PC-3 (cell line): ENCODE measurements around the gene KDM4B. TPM values are rescaled to one million over a fixed set of nuclear protein-coding genes. Genes with fewer than 3 reads are reported as not detected.
A peak's percentile ranks its signal among the peaks of the same experiment; 100 is the strongest.

Experiments used
- ATAC-seq: fragments of 200-7000 bp; cut with Tn5 transposase; 2 replicates; pipeline ENCODE4 v1.9.1; 2020; ENCODE audit warnings: mild to moderate bottlenecking, moderate library complexity
- BruUV-seq: library from RNA; stranded (reverse); fragments of 400-500 nt; replicated peaks from 2 replicates; lab custom pipeline; 2021; lab: Mats Ljungman, UMichigan
- CTCF ChIA-PET: fragments of 300-600 bp; sonication (Branson Sonifier 250); formaldehyde crosslinking; loops from one replicate; lab custom pipeline; 2022; ENCODE audit warnings: antibody characterized with exemption; lab: Charles Lee
- POLR2A ChIA-PET: fragments of 300-600 bp; sonication (Branson Sonifier 250); formaldehyde crosslinking; loops from one replicate; lab custom pipeline; 2022; ENCODE audit warnings: antibody characterized with exemption; ENCODE audit not compliant: unreplicated experiment; lab: Charles Lee
- DNase-seq: peaks from one replicate; pipeline ENCODE4 v3.0.0-alpha.2; 2015
- H2AFZ ChIP-seq: fragments of 300-600 bp; sonication (generic); 2 replicates; pipeline ENCODE4 v1.6.0; 2016; ENCODE audit warnings: antibody characterized with exemption, low read length
- H3F3A ChIP-seq: fragments of 300-600 bp; sonication (generic); one replicate; pipeline ENCODE4 v1.6.0; 2017; ENCODE audit warnings: antibody characterized with exemption, low read length, control low read depth, mild to moderate bottlenecking; ENCODE audit not compliant: unreplicated experiment
- H3K27ac ChIP-seq: fragments of 300-600 bp; sonication (generic); 2 replicates; pipeline ENCODE4 v1.5.1; 2016; ENCODE audit warnings: mild to moderate bottlenecking, low read length
- H3K27me3 ChIP-seq: fragments of 300-600 bp; sonication (generic); 2 replicates; pipeline ENCODE4 v1.6.1; 2016; ENCODE audit warnings: low read length, mixed read lengths
- H3K36me3 ChIP-seq: fragments of 300-600 bp; sonication (generic); 2 replicates; pipeline ENCODE4 v1.6.1; 2016; ENCODE audit warnings: low read depth, mixed run types, low read length, mixed read lengths
- H3K4me1 ChIP-seq: fragments of 300-600 bp; sonication (generic); 2 replicates; pipeline ENCODE4 v1.5.1; 2016; ENCODE audit warnings: low read length; ENCODE audit not compliant: insufficient read depth
- H3K4me2 ChIP-seq: fragments of 300-600 bp; sonication (generic); 2 replicates; pipeline ENCODE4 v1.6.0; 2016; ENCODE audit warnings: low read length
- H3K4me3 ChIP-seq: fragments of 300-600 bp; sonication (generic); 2 replicates; pipeline ENCODE4 v1.5.1; 2016; ENCODE audit warnings: mild to moderate bottlenecking, low read length, mixed read lengths
- H3K79me2 ChIP-seq: fragments of 300-600 bp; sonication (generic); 2 replicates; pipeline ENCODE4 v1.6.1; 2017; ENCODE audit warnings: low read length, mixed read lengths
- H3K9ac ChIP-seq: fragments of 300-600 bp; sonication (generic); 2 replicates; pipeline ENCODE4 v1.6.0; 2016; ENCODE audit warnings: mild to moderate bottlenecking, low read length
- H3K9me2 ChIP-seq: fragments of 300-600 bp; sonication (generic); replicated peaks from 2 replicates; pipeline ENCODE4 v1.6.1; 2016; ENCODE audit warnings: mixed run types, low read length, mixed read lengths
- H3K9me3 ChIP-seq: fragments of 300-600 bp; sonication (generic); 2 replicates; pipeline ENCODE4 v1.6.1; 2016; ENCODE audit warnings: low read length, mixed read lengths
- H4K20me1 ChIP-seq: fragments of 300-600 bp; sonication (generic); 2 replicates; pipeline ENCODE4 v1.6.1; 2016; ENCODE audit warnings: low read length, mixed read lengths
- CTCF ChIP-seq: fragments of 300-600 bp; sonication (generic); conservative IDR thresholded peaks from 2 replicates; pipeline ENCODE4 v1.5.1; 2017; ENCODE audit warnings: antibody characterized with exemption, low read depth, mild to moderate bottlenecking, low read length
- EZH2 ChIP-seq: fragments of 300-600 bp; sonication (generic); IDR thresholded peaks from one replicate; pipeline ENCODE4 v1.6.1; 2017; ENCODE audit warnings: antibody characterized with exemption, mild to moderate bottlenecking, low read length; ENCODE audit not compliant: unreplicated experiment
- EZH2phosphoT487 ChIP-seq: fragments of 300-600 bp; sonication (generic); IDR thresholded peaks from 2 replicates; pipeline ENCODE4 v1.6.1; 2018; ENCODE audit warnings: mild to moderate bottlenecking, antibody characterized with exemption, low read length, borderline replicate concordance
- intact Hi-C: fragments of 100-400 bp; cut with micrococcal nuclease; formaldehyde crosslinking; loops from 2 replicates; pipeline ENCODE4 v1.9.0; 2023
- total RNA-seq: library from RNA; depleted of rRNA; stranded (reverse); fragments of >200 nt; gene quantifications from 2 replicates; pipeline ENCODE4 v1.2.3, GENCODE V29; 2014

Gene KDM4B
- total RNA-seq, 1 experiment from 2014 or later, result 19.8 TPM

- Histone ChIP-seq H2AFZ (no peak overlapping the region), H3K4me2 (no peak overlapping the region), H3K4me3 (no peak overlapping the region), H3K79me2 (no peaks in the 10 kb centered on the region), H3K9ac (no peak overlapping the region), H3K4me1 (peaks cover 11% of the 10 kb centered on the region), H4K20me1 (no peaks in the 10 kb centered on the region), H3F3A (no peaks in the 10 kb centered on the region), H3K27ac (no peak overlapping the region), H3K9me2 (no peaks in the 10 kb centered on the region), H3K9me3 (no peaks in the 10 kb centered on the region), H3K36me3 (peaks cover 7% of the 10 kb centered on the region; the same call in 1 of the 2 replicates), H3K27me3 (no peaks in the 10 kb centered on the region)
- intact Hi-C loops, result no loop called here
- DNase-seq, result peak; percentile 41
- TF ChIP-seq CTCF (no peak), EZH2 (no peak), EZH2phosphoT487 (no peak)
- ATAC-seq, result peak; percentile 70
- POLR2A ChIA-PET, result no interaction called here
- CTCF ChIA-PET, result no interaction called here
- no TSS peak for BruUV-seq
These were observed 88.9 kb downstream of the KDM4B start for GRCh38 chr19:5057860-5058259.

- Histone ChIP-seq H3K79me2 (no peaks in the 10 kb centered on the region), H3K36me3 (peaks cover 7% of the 10 kb centered on the region; the same call in 1 of the 2 replicates), H3K27me3 (no peaks in the 10 kb centered on the region), H3K4me2 (no peak overlapping the region), H3K4me1 (peaks cover 11% of the 10 kb centered on the region), H3K9me3 (no peaks in the 10 kb centered on the region), H4K20me1 (no peaks in the 10 kb centered on the region), H3F3A (no peaks in the 10 kb centered on the region), H3K4me3 (no peak overlapping the region), H3K9me2 (no peaks in the 10 kb centered on the region), H3K27ac (no peak overlapping the region), H3K9ac (no peak overlapping the region), H2AFZ (no peak overlapping the region)
- ATAC-seq (peak; percentile 84), DNase-seq (peak; percentile 50)
- CTCF ChIA-PET, result no interaction called here
- POLR2A ChIA-PET, result no interaction called here
- no TSS peak for BruUV-seq
- intact Hi-C loops, result no loop called here
- TF ChIP-seq EZH2phosphoT487 (no peak), EZH2 (no peak), CTCF (no peak)
These were observed 89.8 kb downstream of the KDM4B start for GRCh38 chr19:5058521-5059212.

DNA sequence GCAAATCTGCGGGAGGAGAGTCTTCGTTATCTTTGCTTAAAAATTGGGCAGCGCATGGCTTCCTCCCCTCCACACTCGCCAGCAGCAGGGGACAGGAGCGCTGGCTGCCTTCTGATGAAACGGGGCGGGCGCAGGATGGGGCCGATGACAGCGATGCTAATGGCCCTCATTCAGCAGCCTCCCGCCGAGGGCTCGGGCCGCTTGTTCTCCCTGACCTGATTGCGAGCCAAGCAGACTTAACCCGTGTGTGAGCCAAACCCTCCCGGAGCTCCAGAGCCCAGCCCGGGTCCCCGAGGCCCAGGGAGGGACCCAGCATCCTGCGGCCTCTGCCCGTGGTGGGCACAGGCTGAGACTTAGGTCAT, 90.3 kb downstream of the KDM4B start:
- Histone ChIP-seq H3K27me3 (no peaks in the 10 kb centered on the region), H3K4me1 (peaks cover 11% of the 10 kb centered on the region), H4K20me1 (no peaks in the 10 kb centered on the region), H3K9ac (no peak overlapping the region), H3K4me3 (no peak overlapping the region), H3K9me2 (no peaks in the 10 kb centered on the region), H3K4me2 (no peak overlapping the region), H2AFZ (no peak overlapping the region), H3K79me2 (no peaks in the 10 kb centered on the region), H3K27ac (no peak overlapping the region), H3K36me3 (peaks cover 7% of the 10 kb centered on the region; the same call in 1 of the 2 replicates), H3F3A (no peaks in the 10 kb centered on the region), H3K9me3 (no peaks in the 10 kb centered on the region)
- no TSS peak for BruUV-seq
- POLR2A ChIA-PET, result no interaction called here
- no peak for DNase-seq
- TF ChIP-seq CTCF, result no peak
- no peak for TF ChIP-seq EZH2
- no peak for TF ChIP-seq EZH2phosphoT487
- intact Hi-C loops, result no loop called here
- CTCF ChIA-PET, result no interaction called here
- no peak for ATAC-seq
